Measurements from ENCODE around the gene MDFI.

MDFI gene

GRCh38 chr6:41690541-41691330, 52.5 kb downstream of the MDFI start:
- DNase-seq, result no peak

GRCh38 chr6:41691426-41692079, 53.3 kb downstream of the MDFI start:
- no peak for DNase-seq

- no peak for DNase-seq
Measured at GRCh38 chr6:41692080-41692675, 53.9 kb downstream of the MDFI start.

GRCh38 chr6:41692730-41693129, 54.5 kb downstream of the MDFI start:
- no peak for DNase-seq

- no peak for DNase-seq
Measured at GRCh38 chr6:41693281-41694240, 55.3 kb downstream of the MDFI start.

- no peak for DNase-seq
Measured at GRCh38 chr6:41694815-41695526, 56.7 kb downstream of the MDFI start.

- DNase-seq, result no peak
Measured at GRCh38 chr6:41695825-41696224, 57.6 kb downstream of the MDFI start.

- no peak for DNase-seq
Measured at GRCh38 chr6:41696788-41697187, 58.5 kb downstream of the MDFI start.

- no peak for DNase-seq
Measured at GRCh38 chr6:41697861-41698781, 59.9 kb downstream of the MDFI start.

GRCh38 chr6:41699063-41699462, 60.8 kb downstream of the MDFI start:
- DNase-seq, result no peak

- DNase-seq, result no peak
Measured at GRCh38 chr6:41700463-41701347, 62.4 kb downstream of the MDFI start.

- DNase-seq, result no peak
Measured at GRCh38 chr6:41702089-41702745, 63.9 kb downstream of the MDFI start.

- DNase-seq, result no peak
Measured at GRCh38 chr6:41702771-41703494, 64.7 kb downstream of the MDFI start.

All from stimulated activated CD4-positive, alpha-beta T cell treated with anti-CD3 and anti-CD28 coated beads, Interleukin-2, amount 100 ng/mL, for 48 hours (primary cell).